Glutamatergic neuron (in vitro differentiated cells): Measurements from ENCODE around the gene ARL5C. TPM values are rescaled to one million over a fixed set of nuclear protein-coding genes. Genes with fewer than 3 reads are reported as not detected.
"Not testable (repeated sequence)": the region's sequence is repeated elsewhere in the genome, so short reads cannot be mapped to it uniquely, and the experiment has no call there.

Source experiments
- DNase-seq: peaks from one replicate; pipeline ENCODE4 v3.0.0; 2022
- H3K27ac Mint-ChIP-seq: one replicate; pipeline ENCODE4 v1.8.0; 2020; ENCODE audit warnings: mild to moderate bottlenecking, mixed read lengths, inconsistent platforms; ENCODE audit not compliant: unreplicated experiment
- H3K27me3 Mint-ChIP-seq: one replicate; pipeline ENCODE4 v1.8.0; 2020; ENCODE audit warnings: mild to moderate bottlenecking, moderate library complexity, mixed read lengths, inconsistent platforms; ENCODE audit not compliant: unreplicated experiment
- H3K36me3 Mint-ChIP-seq: one replicate; pipeline ENCODE4 v1.8.0; 2020; ENCODE audit warnings: mild to moderate bottlenecking, mixed read lengths, inconsistent platforms; ENCODE audit not compliant: unreplicated experiment
- H3K4me1 Mint-ChIP-seq: one replicate; pipeline ENCODE4 v1.8.0; 2020; ENCODE audit warnings: mild to moderate bottlenecking, low read depth, mixed read lengths, inconsistent platforms; ENCODE audit not compliant: unreplicated experiment
- H3K4me3 Mint-ChIP-seq: one replicate; pipeline ENCODE4 v1.8.0; 2020; ENCODE audit warnings: mild to moderate bottlenecking, mixed read lengths, inconsistent platforms; ENCODE audit not compliant: unreplicated experiment
- H3K9me3 Mint-ChIP-seq: one replicate; pipeline ENCODE4 v1.8.0; 2020; ENCODE audit warnings: mild to moderate bottlenecking, moderate library complexity, mixed read lengths, inconsistent platforms; ENCODE audit not compliant: unreplicated experiment
- total RNA-seq: library from RNA; stranded (reverse); fragmentation: NEBNext Ultra II Directional; extraction: Animal tissue kit (Norgen Biotek cat#: 25700); gene quantifications from one replicate; pipeline ENCODE4 v1.2.1, GENCODE V29; 2021; ENCODE audit not compliant: unreplicated experiment
- TF ChIP-seq, protein P1 (sequence below): fragments of 200-600 bp; sonication (generic); IDR thresholded peaks from one replicate; pipeline ENCODE4 v1.5.0; 2021; ENCODE audit not compliant: partially characterized antibody, unreplicated experiment

Gene ARL5C
- total RNA-seq, 1 donor from 2014 or later = not detected

DNA sequence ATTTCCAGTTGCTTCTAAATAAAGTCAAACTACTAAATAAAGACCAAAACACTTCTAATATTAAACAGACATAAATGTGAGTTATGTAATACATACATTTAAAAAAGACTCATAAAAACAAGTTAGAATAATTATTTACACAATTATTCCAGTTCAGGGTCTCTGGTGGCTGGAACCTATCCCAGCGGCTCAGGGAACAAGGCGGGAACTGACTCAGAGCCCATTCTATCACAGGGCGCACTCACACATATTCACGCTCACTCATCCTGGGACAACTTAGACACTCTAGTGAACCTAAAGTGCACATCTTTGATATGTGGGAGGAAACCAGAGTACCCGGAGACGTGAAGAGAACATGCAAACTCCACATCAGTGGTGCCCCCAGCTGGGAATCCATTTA lies 39.5 kb downstream of the ARL5C start:
- DNase-seq = no peak
- peaks cover 2% of the 10 kb centered on the region for H3K27me3 Mint-ChIP-seq
- H3K9me3 Mint-ChIP-seq = no peaks in the 10 kb centered on the region
- TF ChIP-seq, protein P1, sequence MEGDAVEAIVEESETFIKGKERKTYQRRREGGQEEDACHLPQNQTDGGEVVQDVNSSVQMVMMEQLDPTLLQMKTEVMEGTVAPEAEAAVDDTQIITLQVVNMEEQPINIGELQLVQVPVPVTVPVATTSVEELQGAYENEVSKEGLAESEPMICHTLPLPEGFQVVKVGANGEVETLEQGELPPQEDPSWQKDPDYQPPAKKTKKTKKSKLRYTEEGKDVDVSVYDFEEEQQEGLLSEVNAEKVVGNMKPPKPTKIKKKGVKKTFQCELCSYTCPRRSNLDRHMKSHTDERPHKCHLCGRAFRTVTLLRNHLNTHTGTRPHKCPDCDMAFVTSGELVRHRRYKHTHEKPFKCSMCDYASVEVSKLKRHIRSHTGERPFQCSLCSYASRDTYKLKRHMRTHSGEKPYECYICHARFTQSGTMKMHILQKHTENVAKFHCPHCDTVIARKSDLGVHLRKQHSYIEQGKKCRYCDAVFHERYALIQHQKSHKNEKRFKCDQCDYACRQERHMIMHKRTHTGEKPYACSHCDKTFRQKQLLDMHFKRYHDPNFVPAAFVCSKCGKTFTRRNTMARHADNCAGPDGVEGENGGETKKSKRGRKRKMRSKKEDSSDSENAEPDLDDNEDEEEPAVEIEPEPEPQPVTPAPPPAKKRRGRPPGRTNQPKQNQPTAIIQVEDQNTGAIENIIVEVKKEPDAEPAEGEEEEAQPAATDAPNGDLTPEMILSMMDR = no peak
- H3K4me1 Mint-ChIP-seq = no peaks in the 10 kb centered on the region
- no peaks in the 10 kb centered on the region for H3K36me3 Mint-ChIP-seq
- H3K27ac Mint-ChIP-seq = no peak overlapping the region
- no peak overlapping the region for H3K4me3 Mint-ChIP-seq

DNA sequence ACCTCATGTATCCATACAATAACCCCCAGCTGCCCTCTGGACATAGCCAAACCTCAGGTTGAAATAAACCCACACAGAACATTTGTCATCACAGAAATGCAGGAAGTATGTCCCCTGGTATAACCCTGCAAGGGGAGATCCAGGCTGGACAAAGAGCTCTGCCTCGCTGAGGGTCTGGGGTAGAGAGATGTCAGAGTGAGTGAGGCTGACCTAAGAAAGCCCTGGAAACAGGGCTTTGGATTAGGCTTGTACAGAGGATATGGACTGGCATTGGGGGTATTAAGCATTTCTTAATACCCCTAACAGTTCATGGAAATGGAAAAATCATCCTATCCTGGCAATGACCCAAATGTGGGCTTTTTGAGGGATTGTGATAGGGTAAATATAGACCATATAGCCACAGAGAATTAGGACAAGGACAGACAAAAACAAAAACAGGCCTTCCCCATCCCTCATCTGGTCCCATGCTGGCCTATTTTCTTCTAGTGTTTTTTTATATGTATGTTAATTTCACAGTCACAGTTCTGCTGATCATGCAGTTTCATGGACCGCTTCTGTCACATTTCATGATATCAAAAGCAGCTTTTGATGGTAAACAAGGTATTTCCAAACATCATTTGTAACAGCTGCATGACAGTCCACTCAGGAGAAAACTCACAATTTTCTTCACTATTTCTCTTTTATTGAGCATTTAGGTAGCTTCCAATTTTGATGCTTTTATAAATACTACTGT lies 40.7 kb downstream of the ARL5C start:
- Mint-ChIP-seq H3K36me3 (no peaks in the 10 kb centered on the region), H3K4me1 (no peaks in the 10 kb centered on the region), H3K27ac (no peak overlapping the region), H3K27me3 (no peaks in the 10 kb centered on the region), H3K4me3 (no peak overlapping the region), H3K9me3 (peaks cover 2% of the 10 kb centered on the region)
- no peak for DNase-seq
- TF ChIP-seq, protein P1 = no peak

DNA sequence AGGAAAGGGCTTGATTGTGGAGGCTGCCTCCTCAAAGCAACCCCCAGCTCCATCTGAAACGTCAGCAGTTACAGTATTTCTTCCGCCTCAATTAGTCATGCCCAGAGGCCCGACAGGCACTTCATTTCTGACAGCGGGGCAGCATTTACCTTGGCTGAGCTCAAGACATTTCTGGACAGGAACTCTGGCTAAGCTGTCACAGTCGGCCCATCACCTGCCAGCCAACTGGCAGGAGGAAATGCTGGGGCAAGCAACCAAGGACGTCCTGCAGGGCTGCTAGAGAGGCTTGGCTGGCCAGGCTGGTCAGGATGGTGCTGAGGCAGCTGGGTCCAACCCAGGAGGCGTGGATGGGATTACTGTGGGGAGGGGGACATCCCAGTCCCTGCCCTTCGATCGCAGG lies 42.3 kb downstream of the ARL5C start:
- H3K27ac Mint-ChIP-seq = no peak overlapping the region
- no peaks in the 10 kb centered on the region for H3K36me3 Mint-ChIP-seq
- H3K27me3 Mint-ChIP-seq = no peaks in the 10 kb centered on the region
- TF ChIP-seq, protein P1 = no peak
- H3K4me1 Mint-ChIP-seq = no peaks in the 10 kb centered on the region
- H3K9me3 Mint-ChIP-seq = peaks cover 2% of the 10 kb centered on the region
- H3K4me3 Mint-ChIP-seq = no peak overlapping the region
- no peak for DNase-seq

DNA sequence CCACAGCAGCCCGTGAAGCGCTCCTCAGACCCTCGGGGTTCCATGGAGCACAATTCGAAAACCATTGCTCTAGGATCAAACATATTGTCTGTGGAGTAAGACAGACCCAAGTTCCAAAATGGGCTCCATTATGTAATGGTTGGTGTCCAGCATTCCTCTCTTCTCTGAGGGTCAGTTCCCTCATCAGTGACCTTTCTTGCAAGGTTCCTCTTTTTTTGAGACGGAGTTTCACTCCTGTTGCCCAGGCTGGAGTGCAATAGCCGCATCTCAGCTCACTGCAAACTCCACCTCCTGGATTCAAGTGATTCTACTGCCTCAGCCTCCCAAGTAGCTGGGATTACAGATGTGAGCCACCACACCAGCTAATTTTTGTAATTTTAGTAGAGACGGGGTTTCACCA lies 43.0 kb downstream of the ARL5C start:
- Mint-ChIP-seq H3K27ac (no peak overlapping the region), H3K36me3 (no peaks in the 10 kb centered on the region), H3K4me1 (no peaks in the 10 kb centered on the region), H3K27me3 (no peaks in the 10 kb centered on the region), H3K4me3 (no peak overlapping the region), H3K9me3 (peaks cover 2% of the 10 kb centered on the region)
- TF ChIP-seq, protein P1 = no peak
- no peak for DNase-seq

DNA sequence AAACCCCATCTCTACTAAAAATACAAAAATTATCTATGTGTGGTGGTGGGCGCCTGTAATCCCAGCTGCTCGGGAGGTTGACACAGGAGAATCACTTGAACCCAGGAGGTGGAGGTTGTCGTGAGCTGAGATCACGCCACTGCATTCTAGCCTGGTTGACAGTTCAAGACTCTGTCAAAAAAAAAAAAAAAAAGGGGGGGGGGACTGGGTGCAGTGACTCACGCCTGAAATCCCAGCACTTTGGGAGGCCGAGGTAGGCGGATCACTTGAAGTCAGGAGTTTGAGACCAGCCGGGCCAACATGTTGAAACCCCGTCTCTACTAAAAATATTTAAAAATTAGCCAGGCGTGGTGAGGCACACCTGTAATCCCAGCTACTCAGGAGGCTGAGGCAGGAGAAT lies 44.0 kb downstream of the ARL5C start:
- H3K27ac Mint-ChIP-seq, H3K4me1 Mint-ChIP-seq, DNase-seq, H3K36me3 Mint-ChIP-seq, H3K4me3 Mint-ChIP-seq, H3K9me3 Mint-ChIP-seq, H3K27me3 Mint-ChIP-seq: not testable (repeated sequence)
